NCI-H2227 treated with DMSO at 0.1 percent for 48 hours (cell line): Measurements from ENCODE around the gene PALMD.

ENCODE experiments used
- DNase-seq: peaks from one replicate; lab custom pipeline; 2025; lab: John Stamatoyannopoulos, UW

PALMD gene

GRCh38 chr1:99659755-99660210 is 13.9 kb downstream of the PALMD start:
- no peak for DNase-seq

GRCh38 chr1:99660496-99660895 is 14.6 kb downstream of the PALMD start:
- DNase-seq, result no peak

GRCh38 chr1:99661780-99662179 is 15.9 kb downstream of the PALMD start:
- no peak for DNase-seq

GRCh38 chr1:99662539-99663080 is 16.7 kb downstream of the PALMD start:
- DNase-seq, result no peak

- DNase-seq, result no peak
Measured at GRCh38 chr1:99663501-99663900, 17.6 kb downstream of the PALMD start.

- no peak for DNase-seq
Measured at GRCh38 chr1:99665212-99665611, 19.3 kb downstream of the PALMD start.

- DNase-seq, result no peak
Measured at GRCh38 chr1:99669376-99669775, 23.5 kb downstream of the PALMD start.

GRCh38 chr1:99669821-99670220 is 23.9 kb downstream of the PALMD start:
- no peak for DNase-seq

GRCh38 chr1:99670583-99670982 is 24.7 kb downstream of the PALMD start:
- DNase-seq, result no peak

GRCh38 chr1:99672038-99672437 is 26.1 kb downstream of the PALMD start:
- DNase-seq, result no peak

GRCh38 chr1:99672530-99673213 is 26.8 kb downstream of the PALMD start:
- DNase-seq, result no peak

GRCh38 chr1:99673315-99673714 is 27.4 kb downstream of the PALMD start:
- no peak for DNase-seq

GRCh38 chr1:99674115-99675064 is 28.5 kb downstream of the PALMD start:
- DNase-seq, result no peak

GRCh38 chr1:99675292-99675691 is 29.4 kb downstream of the PALMD start:
- DNase-seq, result no peak

GRCh38 chr1:99675994-99676393 is 30.1 kb downstream of the PALMD start:
- no peak for DNase-seq

- no peak for DNase-seq
Measured at GRCh38 chr1:99676876-99677275, 31.0 kb downstream of the PALMD start.

GRCh38 chr1:99677416-99677815 is 31.5 kb downstream of the PALMD start:
- DNase-seq, result no peak

GRCh38 chr1:99680270-99680669 is 34.4 kb downstream of the PALMD start:
- DNase-seq, result no peak

GRCh38 chr1:99681583-99681982 is 35.7 kb downstream of the PALMD start:
- no peak for DNase-seq

- no peak for DNase-seq
Measured at GRCh38 chr1:99682291-99682751, 36.4 kb downstream of the PALMD start.

GRCh38 chr1:99685516-99686180 is 39.7 kb downstream of the PALMD start:
- no peak for DNase-seq

- no peak for DNase-seq
Measured at GRCh38 chr1:99691175-99691574, 45.3 kb downstream of the PALMD start.
